Prostate gland (tissue), 2 donors: ENCODE measurements around the gene TMEM184A. TPM values are rescaled to one million over a fixed set of nuclear protein-coding genes. Genes with fewer than 3 reads are reported as not detected.

Experiments used
- DNase-seq: peaks from one replicate; pipeline ENCODE4 v3.0.0-alpha.2; 2019; ENCODE audit warnings: low spot score
- H3K27ac ChIP-seq, 2 donors: fragments of 200-600 bp; sonication (generic); 2 replicates each; pipeline ENCODE4 v1.5.1; 2017 to 2019
- H3K27me3 ChIP-seq: fragments of 200-600 bp; sonication (generic); replicated peaks from 2 replicates; pipeline ENCODE4 v1.5.1; 2019; ENCODE audit not compliant: insufficient read depth
- H3K36me3 ChIP-seq, 2 donors: fragments of 200-600 bp; sonication (generic); 1 replicate in 1 of 2; 2 replicates in 1 of 2; pipeline versions ENCODE4 v1.5.1 to v1.8.1; 2017 to 2019
- H3K4me1 ChIP-seq: fragments of 200-600 bp; sonication (generic); replicated peaks from 2 replicates; pipeline ENCODE4 v1.5.1; 2019
- H3K4me3 ChIP-seq, 2 donors: fragments of 200-600 bp; sonication (generic); 2 replicates each; pipeline ENCODE4 v1.5.1; 2017 to 2019
- H3K9me3 ChIP-seq: fragments of 200-600 bp; sonication (generic); 2 replicates; pipeline ENCODE4 v1.5.1; 2017
- CTCF ChIP-seq, 4 experiments: fragments of 200-600 bp in 2 of 4; fragments of 450-650 bp in 2 of 4; sonication (generic) in 2 of 4; IDR thresholded peaks; 1 replicate in 3 of 4; 2 replicates in 1 of 4; pipeline ENCODE4 v1.5.1; 2016 to 2019; ENCODE audit warnings: antibody characterized with exemption in 4 of 4, mild to moderate bottlenecking in 2 of 4, moderate library complexity in 2 of 4
- POLR2A ChIP-seq: fragments of 450-650 bp; IDR thresholded peaks from one replicate; pipeline ENCODE4 v1.6.1; 2016; ENCODE audit warnings: antibody characterized with exemption, mild to moderate bottlenecking
- POLR2AphosphoS5 ChIP-seq: sonication (generic); formaldehyde crosslinking; IDR thresholded peaks from one replicate; pipeline ENCODE4 v1.6.1; 2017; ENCODE audit warnings: antibody characterized with exemption
- WGBS: methylation state at CpG from one replicate; pipeline ENCODE4 v1.1.5; 2018; 5-methylcytosine and 5-hydroxymethylcytosine counted together
- intact Hi-C: fragments of 100-400 bp; cut with DNase I; formaldehyde crosslinking; loops from one replicate; pipeline ENCODE4 v1.14.2; 2022
- total RNA-seq, 2 donors: library from RNA; depleted of rRNA; stranded (reverse); fragments of >200 nt; gene quantifications; one replicate each; pipeline ENCODE4 v1.1.0, GENCODE V29; 2016

TMEM184A gene
- total RNA-seq, 2 donors from 2014 or later: 15.4 to 59.2 TPM

GRCh38 chr7:1560620-1561031 lies 4.6 kb upstream of the TMEM184A start:
- intact Hi-C loops: no loop called here
- no peaks in the 10 kb centered on the region for H3K27me3 ChIP-seq
- no peak for DNase-seq
- peaks cover 34% of the 10 kb centered on the region for H3K4me1 ChIP-seq
- H3K36me3 ChIP-seq: no peaks in the 10 kb centered on the region
- TF ChIP-seq CTCF (IDR thresholded peaks at IDR 0.05) (no peak), POLR2AphosphoS5 (no peak), POLR2A (no peak)
- WGBS: 47% methylated on average over 10 of the region's 13 CpGs
- no peaks in the 10 kb centered on the region for H3K9me3 ChIP-seq
- H3K4me3 ChIP-seq: peak overlapping the region in 1 of 2 donors; percentile 1
- H3K27ac ChIP-seq: peak overlapping the region; percentile 83 to 87

- Histone ChIP-seq H3K36me3 (no peaks in the 10 kb centered on the region), H3K27me3 (no peaks in the 10 kb centered on the region), H3K9me3 (no peaks in the 10 kb centered on the region), H3K4me1 (peaks cover 35% of the 10 kb centered on the region), H3K4me3 (peak overlapping the region in 1 of 2 donors; percentile 1), H3K27ac (peak overlapping the region; percentile 83 to 87)
- 50% methylated on average over 13 of the region's 28 CpGs for WGBS
- intact Hi-C loops: no loop called here
- no peak for TF ChIP-seq CTCF (IDR thresholded peaks at IDR 0.05)
- no peak for TF ChIP-seq POLR2AphosphoS5
- TF ChIP-seq POLR2A: peak; percentile 19
- no peak for DNase-seq
Observed at GRCh38 chr7:1559626-1560590, 3.9 kb upstream of the TMEM184A start.

- WGBS: 52% methylated on average over 30 of the region's 32 CpGs
- H3K4me1 ChIP-seq: peaks cover 35% of the 10 kb centered on the region
- intact Hi-C loops: no loop called here
- TF ChIP-seq POLR2A: peak; percentile 42
- TF ChIP-seq CTCF (IDR thresholded peaks at IDR 0.05): no peak
- TF ChIP-seq POLR2AphosphoS5: peak; percentile 82
- DNase-seq: peak; percentile 91
- no peaks in the 10 kb centered on the region for H3K27me3 ChIP-seq
- no peak overlapping the region for H3K4me3 ChIP-seq
- no peaks in the 10 kb centered on the region for H3K36me3 ChIP-seq
- H3K9me3 ChIP-seq: no peaks in the 10 kb centered on the region
- peak overlapping the region; percentile 83 to 87 for H3K27ac ChIP-seq
Observed at GRCh38 chr7:1558841-1559625, 3.0 kb upstream of the TMEM184A start.

GRCh38 chr7:1558181-1558811 lies 2.3 kb upstream of the TMEM184A start:
- Histone ChIP-seq H3K27me3 (no peaks in the 10 kb centered on the region), H3K27ac (peak overlapping the region; percentile 83 to 87), H3K4me3 (no peak overlapping the region), H3K36me3 (no peaks in the 10 kb centered on the region), H3K9me3 (no peaks in the 10 kb centered on the region), H3K4me1 (peaks cover 35% of the 10 kb centered on the region)
- WGBS: 50% methylated on average over 24 of the region's 24 CpGs
- TF ChIP-seq POLR2AphosphoS5 (no peak), CTCF (IDR thresholded peaks at IDR 0.05) (peak in 1 of 4 experiments; percentile 34)
- intact Hi-C loops: no loop called here
- DNase-seq: no peak
